Aortic smooth muscle cell (primary cell): ENCODE measurements around the gene SLX9. TPM values are rescaled to one million over a fixed set of nuclear protein-coding genes. Genes with fewer than 3 reads are reported as not detected.

Experiments
- total RNA-seq: library from RNA; depleted of rRNA; stranded (reverse); fragments of >200 nt; gene quantifications from 2 replicates; pipeline ENCODE4 v1.2.3, GENCODE V29; 2014

The SLX9 gene, protein sequence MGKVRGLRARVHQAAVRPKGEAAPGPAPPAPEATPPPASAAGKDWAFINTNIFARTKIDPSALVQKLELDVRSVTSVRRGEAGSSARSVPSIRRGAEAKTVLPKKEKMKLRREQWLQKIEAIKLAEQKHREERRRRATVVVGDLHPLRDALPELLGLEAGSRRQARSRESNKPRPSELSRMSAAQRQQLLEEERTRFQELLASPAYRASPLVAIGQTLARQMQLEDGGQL
- total RNA-seq, result 13.1 and 17.6 TPM in 2 replicates

DNA sequence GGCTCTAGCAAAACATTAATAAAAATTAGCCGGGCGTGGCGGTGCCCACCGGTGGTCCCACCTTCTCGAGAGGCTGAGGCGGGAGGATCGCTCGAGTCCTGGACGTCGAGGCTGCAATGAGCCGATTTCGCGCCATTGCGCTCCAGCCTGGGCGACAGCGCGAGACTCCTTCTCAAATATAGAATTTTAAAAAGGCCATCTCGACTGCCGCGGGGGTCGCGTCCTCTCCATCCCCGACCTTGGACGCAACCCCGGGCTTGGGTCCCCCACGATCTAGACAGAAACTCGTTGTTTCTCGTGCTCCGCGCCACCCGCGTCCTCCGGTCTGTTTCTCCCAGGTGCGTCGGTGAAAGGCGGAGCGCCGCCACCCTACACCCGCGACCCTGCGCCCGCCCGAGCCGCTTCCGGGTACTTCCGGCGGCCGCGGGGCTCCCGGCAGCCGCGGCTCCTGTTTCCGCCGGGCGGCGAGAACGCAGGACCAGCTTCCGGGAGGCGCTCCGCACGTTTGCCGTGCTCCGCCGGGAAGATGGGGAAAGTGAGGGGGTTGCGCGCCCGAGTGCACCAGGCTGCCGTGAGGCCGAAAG, at the start of gene SLX9:
TSS of gene SLX9 (plus strand) at position 498 of the 584 bp plus-strand sequence. CDS start at position 527, 29 bp downstream.

DNA sequence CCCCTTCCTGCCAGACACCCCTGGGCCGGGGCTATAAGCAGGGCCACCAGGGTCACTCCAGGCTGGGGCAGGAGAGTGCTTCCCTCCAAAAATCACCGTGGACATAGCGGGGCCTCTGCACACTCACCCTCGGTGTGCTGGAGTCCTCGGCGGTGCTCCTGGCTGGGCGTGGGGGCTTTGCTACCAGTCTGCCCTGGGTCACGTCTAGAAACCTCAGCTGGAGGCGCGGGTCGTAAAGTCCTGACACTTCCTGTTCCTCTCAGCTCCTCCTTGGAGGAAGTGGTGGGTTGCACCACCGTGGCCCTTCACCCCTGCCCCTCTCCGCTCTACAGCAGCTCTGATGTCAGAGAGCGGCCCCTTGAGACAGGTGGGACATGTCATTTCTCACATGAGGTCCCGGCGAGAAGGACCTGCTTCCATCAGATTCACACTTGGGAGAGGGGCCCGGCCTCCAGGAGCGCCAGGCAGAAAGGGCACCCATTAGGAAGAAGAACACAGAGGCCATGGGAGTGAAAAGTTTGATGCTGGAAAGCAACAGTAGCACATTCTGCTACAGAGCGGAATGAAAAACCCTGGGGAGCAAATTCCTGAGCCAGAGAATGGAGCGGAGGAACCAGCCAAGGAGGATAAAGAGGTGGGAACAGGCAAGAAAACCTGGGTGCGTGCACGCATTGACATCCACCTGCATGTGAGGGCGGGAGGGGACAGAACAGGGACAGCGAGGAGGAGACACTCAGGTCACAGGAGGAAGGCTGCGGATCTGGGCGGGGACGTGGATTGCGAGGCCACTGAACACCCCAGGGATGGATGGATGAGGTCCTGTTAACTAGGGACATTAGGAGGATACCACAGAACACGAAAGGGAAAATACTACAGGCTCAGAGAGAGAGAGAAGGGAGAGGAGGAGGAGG, 18.9 kb upstream of the SLX9 start, which contains the start of gene ITGB2:
TSS of gene ITGB2 (minus strand) at position 206 of the 911 bp plus-strand sequence. CDS start 10,117 bp downstream, outside the sequence.

Other genes starting within 250 kb of the SLX9 start
- gene KRTAP10-12, start 242.9 kb upstream of the SLX9 start, total RNA-seq, result not detected in 2 replicates
- not detected in 2 replicates for gene TSPEAR, start 228.5 kb upstream of the SLX9 start, total RNA-seq
- gene UBE2G2, start 138.2 kb upstream of the SLX9 start, total RNA-seq, result 68.0 and 76.8 TPM in 2 replicates
- 86.3 and 90.5 TPM in 2 replicates for gene SUMO3, start 122.0 kb upstream of the SLX9 start, total RNA-seq
- gene PTTG1IP, start 66.3 kb upstream of the SLX9 start, total RNA-seq, result 220 and 298 TPM in 2 replicates
- gene ITGB2, start 19.1 kb upstream of the SLX9 start, total RNA-seq, result 0.06 and 0.13 TPM in 2 replicates
- 4.8 and 9.1 TPM in 2 replicates for gene ADARB1, start 134.6 kb downstream of the SLX9 start, total RNA-seq